Central memory CD8-positive, alpha-beta T cell (primary cell): ENCODE results near the gene DYRK2.
A peak's percentile ranks its signal among the peaks of the same experiment; 100 is the strongest.

Experiments used
- ATAC-seq: fragments of 150-1000 bp; cut with Tn5 transposase; replicated peaks from 2 replicates; pipeline ENCODE4 v1.10.0; 2022; ENCODE audit warnings: mild to moderate bottlenecking, moderate FRiP score, moderate number of reproducible peaks; ENCODE audit not compliant: poor library complexity, severe bottlenecking; ENCODE audit errors: extremely low read depth
- DNase-seq, 2 donors: peaks; one replicate each; pipeline ENCODE4 v3.0.0; 2021; ENCODE audit warnings: low spot score in 2 of 2
- H3K27ac Mint-ChIP-seq: one replicate; pipeline ENCODE4 v1.8.0; 2022; ENCODE audit warnings: low read depth, mild to moderate bottlenecking, moderate library complexity, mixed read lengths
- H3K27me3 Mint-ChIP-seq: one replicate; pipeline ENCODE4 v1.8.0; 2022; ENCODE audit warnings: mixed read lengths
- H3K36me3 Mint-ChIP-seq: one replicate; pipeline ENCODE4 v1.8.0; 2022; ENCODE audit warnings: mild to moderate bottlenecking, moderate library complexity, mixed read lengths; ENCODE audit not compliant: insufficient read depth
- H3K4me1 Mint-ChIP-seq: one replicate; pipeline ENCODE4 v1.8.0; 2022; ENCODE audit warnings: mixed read lengths
- H3K4me3 Mint-ChIP-seq: one replicate; pipeline ENCODE4 v1.8.0; 2022; ENCODE audit warnings: mild to moderate bottlenecking, moderate library complexity, mixed read lengths
- H3K9me3 Mint-ChIP-seq: one replicate; pipeline ENCODE4 v1.8.0; 2022; ENCODE audit warnings: mixed read lengths

The DYRK2 gene

DNA sequence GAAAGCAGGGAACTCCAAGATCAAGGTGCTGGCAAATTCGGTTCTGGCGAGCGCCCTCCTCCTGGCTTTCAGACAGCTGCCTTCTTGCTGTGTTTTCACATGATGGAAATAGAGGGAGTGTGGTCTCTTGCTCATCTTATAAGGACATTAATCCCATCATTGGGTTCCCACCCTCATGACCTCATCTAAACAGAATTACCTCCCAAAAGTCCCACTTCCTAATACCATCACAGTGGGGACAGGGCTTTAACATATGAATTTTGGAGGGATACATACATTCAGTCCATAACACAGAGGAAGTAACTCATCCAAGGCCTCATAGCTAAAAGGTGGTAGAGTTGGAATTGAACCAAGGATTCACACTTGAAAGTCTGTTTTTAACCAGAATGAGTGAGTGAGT lies 28.6 kb downstream of the DYRK2 start:
- peaks cover 8% of the 10 kb centered on the region for H3K9me3 Mint-ChIP-seq
- H3K27ac Mint-ChIP-seq = no peak overlapping the region
- peaks cover 16% of the 10 kb centered on the region for H3K4me1 Mint-ChIP-seq
- no peaks in the 10 kb centered on the region for H3K27me3 Mint-ChIP-seq
- H3K4me3 Mint-ChIP-seq = no peak overlapping the region
- DNase-seq (no peak), ATAC-seq (no peak)
- peaks cover 1% of the 10 kb centered on the region for H3K36me3 Mint-ChIP-seq

DNA sequence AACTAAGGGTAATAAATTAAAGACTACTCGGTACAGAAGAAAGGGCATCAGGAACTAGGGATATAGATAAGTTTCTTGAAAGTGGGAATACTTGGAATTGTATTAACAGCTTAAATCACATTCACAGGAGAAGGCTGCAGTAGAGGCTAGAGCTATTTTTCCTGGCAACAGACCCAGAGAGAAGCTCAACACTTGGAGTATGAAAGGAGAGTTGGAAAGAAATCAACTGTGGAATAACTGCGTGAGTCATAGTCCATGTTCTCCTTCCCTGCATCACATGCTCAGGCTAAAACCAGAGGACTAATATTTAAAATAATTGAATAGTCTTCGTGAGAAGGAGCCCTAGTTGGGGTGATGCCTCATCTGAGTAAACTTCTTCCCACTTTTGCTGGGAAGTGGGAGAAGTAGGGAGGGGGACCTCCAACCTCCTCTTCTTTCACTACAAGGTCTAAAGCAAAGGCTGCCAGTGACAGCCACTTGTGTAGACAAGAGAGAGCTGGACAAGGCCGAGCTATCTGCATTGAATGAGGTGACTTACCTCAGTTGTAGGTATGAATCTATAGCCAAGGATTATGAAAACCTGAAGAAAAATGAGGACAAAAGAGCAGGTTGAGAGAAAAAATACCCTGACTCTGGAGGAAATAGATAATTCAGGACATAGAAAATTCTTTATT lies 32.7 kb downstream of the DYRK2 start:
- Mint-ChIP-seq H3K4me3 (no peak overlapping the region), H3K27me3 (no peaks in the 10 kb centered on the region), H3K9me3 (no peaks in the 10 kb centered on the region), H3K36me3 (peaks cover 3% of the 10 kb centered on the region), H3K27ac (peak overlapping the region; percentile 20), H3K4me1 (peaks cover 10% of the 10 kb centered on the region)
- DNase-seq = no peak
- no peak for ATAC-seq

DNA sequence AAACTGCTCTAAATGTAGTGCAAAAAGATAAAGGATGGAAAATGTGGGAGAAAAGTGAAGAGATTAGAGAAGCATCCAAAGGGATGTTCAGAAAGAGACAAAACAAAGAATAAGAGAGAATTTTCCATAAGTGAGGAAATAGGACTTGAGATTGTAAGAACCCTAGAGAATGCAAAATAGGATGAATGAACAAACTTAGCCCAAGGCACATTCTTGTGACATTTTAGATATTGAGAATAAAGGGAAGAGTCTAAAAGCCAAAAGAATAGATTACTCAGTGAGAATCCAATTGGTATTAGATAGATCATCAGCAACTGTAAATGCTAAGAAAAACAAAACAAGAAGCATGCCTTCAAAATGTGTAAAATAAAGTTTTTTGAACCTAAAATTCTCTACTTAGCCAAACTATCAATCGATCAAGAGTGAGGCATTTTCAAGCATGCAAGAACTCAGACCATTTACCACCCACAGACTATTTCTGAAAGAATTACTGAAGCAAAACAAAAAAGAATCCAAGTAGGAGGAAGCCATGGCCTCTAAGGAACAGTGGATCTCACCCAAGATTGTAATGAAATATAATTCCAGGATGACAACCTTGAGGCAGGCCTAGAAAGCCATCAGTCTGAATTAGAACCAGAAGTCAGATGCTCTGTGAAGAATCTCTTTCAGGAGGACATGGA lies 33.5 kb downstream of the DYRK2 start:
- peaks cover 10% of the 10 kb centered on the region for H3K4me1 Mint-ChIP-seq
- ATAC-seq (no peak), DNase-seq (no peak)
- H3K27ac Mint-ChIP-seq = peak overlapping the region; percentile 20
- H3K27me3 Mint-ChIP-seq = no peaks in the 10 kb centered on the region
- H3K4me3 Mint-ChIP-seq = no peak overlapping the region
- H3K36me3 Mint-ChIP-seq = peaks cover 3% of the 10 kb centered on the region
- no peaks in the 10 kb centered on the region for H3K9me3 Mint-ChIP-seq

DNA sequence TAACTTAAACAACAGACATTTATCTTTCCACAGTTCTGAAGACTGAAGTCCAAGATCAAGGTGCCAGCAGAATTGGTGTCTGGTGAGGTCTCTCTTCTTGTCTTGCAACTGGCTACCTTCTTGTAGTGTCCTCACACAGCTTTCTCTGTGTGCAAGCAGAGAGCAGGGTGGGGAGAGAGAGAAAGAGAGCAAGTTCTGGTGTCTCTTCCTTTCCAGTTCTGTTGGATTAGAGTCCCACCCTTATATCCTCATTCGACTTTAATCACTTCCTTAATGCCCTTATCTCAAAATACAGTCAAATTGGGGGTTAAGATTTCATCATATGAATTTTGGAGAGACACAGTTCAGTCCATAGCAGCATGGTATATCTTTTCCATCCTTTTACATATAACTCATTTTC lies 40.8 kb downstream of the DYRK2 start:
- DNase-seq (no peak), ATAC-seq (no peak)
- H3K36me3 Mint-ChIP-seq = peaks cover 3% of the 10 kb centered on the region
- H3K4me3 Mint-ChIP-seq = no peak overlapping the region
- no peak overlapping the region for H3K27ac Mint-ChIP-seq
- H3K9me3 Mint-ChIP-seq = peaks cover 4% of the 10 kb centered on the region
- H3K4me1 Mint-ChIP-seq = no peaks in the 10 kb centered on the region
- no peaks in the 10 kb centered on the region for H3K27me3 Mint-ChIP-seq

DNA sequence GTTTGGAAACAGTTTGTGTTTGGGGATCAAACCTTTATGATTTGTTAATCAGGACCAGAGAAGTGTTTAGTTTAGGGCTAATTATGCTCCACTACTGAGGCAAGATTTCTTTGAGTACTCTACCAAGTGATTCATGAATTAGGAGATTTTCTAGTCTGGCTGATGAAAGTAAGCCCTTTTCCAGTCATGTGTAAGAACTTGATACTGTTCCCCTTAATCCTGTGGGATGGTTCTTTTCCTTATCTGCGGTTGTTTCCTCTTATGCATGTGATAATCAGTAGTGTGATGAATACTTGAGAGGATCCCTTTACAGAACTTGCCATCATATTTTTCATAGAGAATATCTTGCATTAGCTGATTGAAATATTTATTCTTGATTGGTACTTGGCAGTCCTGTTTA lies 42.1 kb downstream of the DYRK2 start:
- no peak for DNase-seq
- no peaks in the 10 kb centered on the region for H3K27me3 Mint-ChIP-seq
- no peak overlapping the region for H3K4me3 Mint-ChIP-seq
- peaks cover 3% of the 10 kb centered on the region for H3K36me3 Mint-ChIP-seq
- peaks cover 8% of the 10 kb centered on the region for H3K4me1 Mint-ChIP-seq
- H3K9me3 Mint-ChIP-seq = peaks cover 4% of the 10 kb centered on the region
- H3K27ac Mint-ChIP-seq = no peak overlapping the region
- no peak for ATAC-seq

DNA sequence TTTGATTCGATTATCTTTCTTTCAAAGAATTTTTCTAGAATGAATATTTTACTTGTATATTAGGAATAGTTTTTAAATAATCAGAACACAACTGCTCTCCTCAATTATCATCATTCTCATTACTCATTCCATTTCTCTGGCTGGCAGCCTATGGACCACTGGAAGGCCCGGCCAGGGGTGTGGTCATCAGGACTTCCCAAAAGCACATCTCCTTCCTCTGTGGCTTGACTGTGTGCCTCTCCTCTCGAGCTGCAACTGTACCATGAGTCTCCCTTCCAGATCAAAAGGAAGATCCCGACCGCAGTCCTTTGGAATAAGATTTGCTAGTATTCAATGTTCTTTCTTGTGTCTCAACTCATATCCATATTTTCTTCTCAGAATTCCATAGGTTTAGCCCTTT lies 42.7 kb downstream of the DYRK2 start:
- Mint-ChIP-seq H3K4me3 (no peak overlapping the region), H3K27ac (no peak overlapping the region), H3K9me3 (peaks cover 4% of the 10 kb centered on the region), H3K27me3 (no peaks in the 10 kb centered on the region), H3K4me1 (peaks cover 13% of the 10 kb centered on the region), H3K36me3 (peaks cover 3% of the 10 kb centered on the region)
- DNase-seq (no peak), ATAC-seq (no peak)

DNA sequence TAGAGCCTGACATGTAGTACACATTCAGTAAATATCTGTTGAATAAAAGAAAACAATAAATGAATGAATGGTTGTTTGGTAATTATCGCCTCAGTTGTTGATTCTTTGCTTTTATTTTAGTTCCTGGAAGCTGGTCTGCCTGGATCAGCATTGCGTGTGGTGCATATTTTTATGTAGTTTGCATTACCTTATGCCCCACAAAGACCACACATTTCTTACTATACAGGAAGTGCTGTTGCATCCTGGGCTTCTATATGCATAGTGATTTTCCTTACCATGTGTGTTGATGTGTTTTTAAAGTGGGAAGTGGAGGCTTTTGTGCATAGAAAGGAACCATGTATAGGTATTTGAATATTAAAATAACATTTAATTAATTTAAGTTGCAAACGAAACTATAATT lies 43.6 kb downstream of the DYRK2 start:
- no peak overlapping the region for H3K27ac Mint-ChIP-seq
- DNase-seq = no peak
- peaks cover 4% of the 10 kb centered on the region for H3K9me3 Mint-ChIP-seq
- H3K27me3 Mint-ChIP-seq = no peaks in the 10 kb centered on the region
- H3K4me3 Mint-ChIP-seq = no peak overlapping the region
- peaks cover 3% of the 10 kb centered on the region for H3K36me3 Mint-ChIP-seq
- ATAC-seq = no peak
- peaks cover 13% of the 10 kb centered on the region for H3K4me1 Mint-ChIP-seq

DNA sequence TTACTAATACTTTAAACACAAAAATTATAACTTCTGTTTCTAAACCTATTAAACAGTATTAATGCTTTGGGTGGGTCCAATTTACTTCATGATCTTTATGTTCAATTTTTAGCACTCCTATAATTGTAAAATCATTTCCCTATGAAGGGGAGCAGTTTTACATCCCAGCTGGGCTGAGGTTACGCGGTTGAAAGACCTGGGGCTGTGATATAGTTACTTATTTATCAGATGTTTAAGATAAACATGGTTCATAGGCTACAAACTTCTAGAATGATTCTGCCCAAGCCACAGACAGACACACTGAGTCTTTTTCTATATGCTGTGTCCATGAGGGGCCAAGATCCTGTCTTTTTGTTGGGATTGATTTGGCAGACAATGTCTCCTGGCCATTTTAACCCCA lies 44.4 kb downstream of the DYRK2 start:
- H3K9me3 Mint-ChIP-seq = peaks cover 4% of the 10 kb centered on the region
- DNase-seq (no peak), ATAC-seq (no peak)
- H3K4me3 Mint-ChIP-seq = no peak overlapping the region
- H3K36me3 Mint-ChIP-seq = peaks cover 3% of the 10 kb centered on the region
- H3K27me3 Mint-ChIP-seq = no peaks in the 10 kb centered on the region
- peaks cover 18% of the 10 kb centered on the region for H3K4me1 Mint-ChIP-seq
- no peak overlapping the region for H3K27ac Mint-ChIP-seq

DNA sequence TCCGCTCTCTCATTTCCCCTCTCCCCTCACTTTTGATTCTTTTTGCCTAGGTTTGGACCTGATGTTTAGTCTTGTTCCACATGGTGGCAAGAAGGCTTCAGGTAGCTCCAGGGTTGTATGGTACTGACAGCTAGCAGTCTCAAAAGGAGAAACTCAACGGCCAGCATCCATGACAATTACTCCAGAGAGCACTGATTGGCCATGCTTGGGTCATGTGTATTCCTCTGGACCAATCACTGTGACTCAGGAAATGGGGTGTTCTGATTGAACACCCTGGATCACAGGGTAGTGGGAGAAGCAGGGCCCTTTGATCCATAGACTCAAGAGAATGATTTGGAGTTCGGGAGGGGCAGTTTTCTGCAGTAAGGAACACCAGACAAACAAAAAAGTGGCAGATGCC lies 45.3 kb downstream of the DYRK2 start:
- peaks cover 3% of the 10 kb centered on the region for H3K36me3 Mint-ChIP-seq
- DNase-seq (no peak), ATAC-seq (no peak)
- no peak overlapping the region for H3K4me3 Mint-ChIP-seq
- peaks cover 4% of the 10 kb centered on the region for H3K9me3 Mint-ChIP-seq
- no peaks in the 10 kb centered on the region for H3K27me3 Mint-ChIP-seq
- H3K4me1 Mint-ChIP-seq = peaks cover 28% of the 10 kb centered on the region
- no peak overlapping the region for H3K27ac Mint-ChIP-seq

DNA sequence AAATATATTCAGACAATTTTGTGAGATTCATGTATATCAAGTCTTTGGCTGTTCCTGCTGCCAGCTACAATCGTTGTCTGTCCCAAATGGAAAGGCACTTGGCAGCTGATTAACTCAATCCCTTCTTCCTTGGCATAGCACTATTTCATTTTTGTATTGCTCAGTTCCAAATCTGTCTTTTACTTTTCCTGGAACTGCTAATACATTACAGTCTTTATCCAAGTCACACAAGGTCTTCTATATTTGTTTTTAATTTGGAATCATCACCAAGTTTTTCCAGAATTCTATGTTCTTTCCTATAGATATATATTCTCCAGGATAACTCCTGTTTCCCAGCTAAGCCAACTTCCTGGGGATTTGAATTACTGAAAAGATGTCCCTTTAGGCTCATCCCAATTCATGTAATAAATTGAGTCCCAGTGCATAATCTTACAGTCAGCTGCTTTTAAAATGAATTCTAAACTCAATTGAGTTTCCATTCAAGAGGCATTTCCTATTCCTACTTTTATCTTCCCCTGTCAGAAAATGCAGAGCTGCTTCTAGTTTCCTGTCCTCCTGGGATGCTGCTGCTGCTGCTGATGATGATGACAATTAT lies 45.9 kb downstream of the DYRK2 start:
- H3K27me3 Mint-ChIP-seq = no peaks in the 10 kb centered on the region
- DNase-seq (no peak), ATAC-seq (no peak)
- H3K9me3 Mint-ChIP-seq = peaks cover 4% of the 10 kb centered on the region
- peaks cover 31% of the 10 kb centered on the region for H3K4me1 Mint-ChIP-seq
- H3K4me3 Mint-ChIP-seq = no peak overlapping the region
- H3K27ac Mint-ChIP-seq = no peak overlapping the region
- H3K36me3 Mint-ChIP-seq = peaks cover 3% of the 10 kb centered on the region

DNA sequence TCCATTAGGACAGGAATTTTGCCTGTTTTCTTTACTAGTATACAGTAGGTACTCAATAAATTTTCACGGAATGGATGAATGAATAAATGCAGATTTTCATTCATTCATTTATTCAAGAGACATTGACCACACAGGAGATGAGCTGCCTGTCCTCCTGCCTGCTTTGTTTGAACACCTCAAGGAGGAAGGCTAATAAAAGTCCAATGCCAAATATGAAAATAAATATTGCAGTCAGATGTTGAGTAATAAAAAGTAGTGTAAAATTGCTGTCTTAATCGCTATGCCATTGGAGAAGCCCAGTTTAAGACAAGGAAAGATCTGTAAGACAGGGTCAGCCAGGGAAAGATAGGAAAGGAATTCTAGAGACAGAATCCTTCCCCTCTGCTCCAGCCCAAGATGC lies 47.4 kb downstream of the DYRK2 start:
- no peak overlapping the region for H3K4me3 Mint-ChIP-seq
- peaks cover 4% of the 10 kb centered on the region for H3K9me3 Mint-ChIP-seq
- H3K27ac Mint-ChIP-seq = peak overlapping the region; percentile 54
- H3K4me1 Mint-ChIP-seq = peaks cover 38% of the 10 kb centered on the region
- ATAC-seq (no peak), DNase-seq (no peak)
- no peaks in the 10 kb centered on the region for H3K27me3 Mint-ChIP-seq
- H3K36me3 Mint-ChIP-seq = peaks cover 3% of the 10 kb centered on the region

DNA sequence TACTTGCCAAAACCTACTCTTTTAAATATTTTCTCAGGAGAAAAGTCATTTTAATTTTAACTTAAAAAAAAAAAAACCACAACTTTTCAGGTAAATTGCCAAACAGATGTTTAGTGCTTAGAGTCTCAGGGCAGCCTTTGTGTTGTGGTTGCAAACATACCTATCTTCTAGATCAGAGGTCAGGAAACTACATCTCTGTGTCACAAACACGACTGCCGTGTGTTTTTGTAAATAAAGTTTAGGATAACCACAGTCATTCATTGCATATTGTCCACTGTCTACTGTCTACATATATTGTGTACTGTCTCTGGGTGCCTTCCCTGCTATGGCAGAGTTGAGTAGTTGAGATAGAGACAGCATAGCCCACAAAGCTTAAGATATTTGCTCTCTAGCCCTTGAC lies 48.9 kb downstream of the DYRK2 start:
- DNase-seq (no peak), ATAC-seq (peak; percentile 37)
- peaks cover 4% of the 10 kb centered on the region for H3K9me3 Mint-ChIP-seq
- H3K4me1 Mint-ChIP-seq = peaks cover 38% of the 10 kb centered on the region
- peak overlapping the region; percentile 79 for H3K27ac Mint-ChIP-seq
- peak overlapping the region; percentile 71 for H3K4me3 Mint-ChIP-seq
- H3K36me3 Mint-ChIP-seq = peaks cover 3% of the 10 kb centered on the region
- no peaks in the 10 kb centered on the region for H3K27me3 Mint-ChIP-seq

DNA sequence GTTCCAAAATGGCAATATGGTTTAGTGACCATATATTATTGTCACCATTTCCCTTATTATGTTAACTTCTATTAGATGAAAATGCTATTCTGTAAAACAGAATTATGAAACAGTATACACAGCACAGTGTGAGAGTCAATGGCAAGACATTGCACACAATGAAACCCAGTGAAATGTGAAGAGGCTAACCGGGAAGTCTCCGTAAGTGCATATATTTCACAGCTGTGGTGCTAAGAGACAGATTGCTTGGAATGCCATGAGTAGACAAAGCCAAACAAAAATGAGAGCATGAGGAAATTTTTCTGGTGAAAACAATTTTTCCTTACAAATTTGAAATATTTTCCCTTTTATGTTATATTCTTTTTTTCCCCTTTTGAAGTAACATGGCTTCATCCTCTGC lies 49.4 kb downstream of the DYRK2 start:
- H3K4me1 Mint-ChIP-seq = peaks cover 38% of the 10 kb centered on the region

More for the DNA sequence above, 49.4 kb downstream of the DYRK2 start:
- no peak for ATAC-seq
- Mint-ChIP-seq H3K27ac (peak overlapping the region; percentile 79), H3K4me3 (peak overlapping the region; percentile 71), H3K27me3 (no peaks in the 10 kb centered on the region), H3K36me3 (peaks cover 3% of the 10 kb centered on the region), H3K9me3 (peaks cover 4% of the 10 kb centered on the region)
- DNase-seq = no peak
